Stomach (tissue), 9 donors: ENCODE results near the gene ZNHIT1. TPM values are rescaled to one million over a fixed set of nuclear protein-coding genes. Genes with fewer than 3 reads are reported as not detected.
A peak's percentile ranks its signal among the peaks of the same experiment; 100 is the strongest.

Source experiments
- DNase-seq, 2 donors: peaks; one replicate each; pipeline versions ENCODE4 v3.0.0 to v3.0.0-alpha.2; 2013 to 2019
- H3K27ac ChIP-seq, 5 donors: fragments of 200-600 bp in 4 of 5; sonication (generic) in 4 of 5; one replicate each; pipeline ENCODE4 v1.5.1; 2013 to 2019; ENCODE audit warnings: mild to moderate bottlenecking in 1 of 5, moderate library complexity in 1 of 5
- H3K27me3 ChIP-seq, 3 donors: fragments of 200-600 bp; sonication (generic); one replicate each; pipeline ENCODE4 v1.5.1; 2017 to 2019; ENCODE audit warnings: mixed run types in 1 of 3
- H3K36me3 ChIP-seq, 4 donors: fragments of 200-600 bp; sonication (generic); 1 replicate in 3 of 4; 2 replicates in 1 of 4; pipeline ENCODE4 v1.5.1; 2016 to 2019
- H3K4me1 ChIP-seq, 4 donors: fragments of 200-600 bp; sonication (generic); one replicate each; pipeline ENCODE4 v1.5.1; 2016 to 2019
- H3K4me3 ChIP-seq, 4 donors: fragments of 200-600 bp; sonication (generic) in 3 of 4; one replicate each; pipeline ENCODE4 v1.5.1; 2016 to 2019; ENCODE audit warnings: mild to moderate bottlenecking in 1 of 4
- H3K9me3 ChIP-seq, 4 donors: fragments of 200-600 bp; sonication (generic); one replicate each; pipeline ENCODE4 v1.5.1; 2016 to 2019
- CTCF ChIP-seq, 7 experiments: fragments of 450-650 bp in 4 of 7; fragments of 200-600 bp in 3 of 7; sonication (generic) in 3 of 7; IDR thresholded peaks; one replicate each; pipeline ENCODE4 v1.5.1; 2016 to 2019; ENCODE audit warnings: antibody characterized with exemption in 7 of 7, control low read depth in 2 of 7, mild to moderate bottlenecking in 1 of 7
- EP300 ChIP-seq: sonication (generic); formaldehyde crosslinking; IDR thresholded peaks from one replicate; pipeline ENCODE4 v1.6.1; 2017; ENCODE audit warnings: antibody characterized with exemption
- POLR2A ChIP-seq, 4 donors: fragments of 450-650 bp; IDR thresholded peaks; one replicate each; pipeline ENCODE4 v1.6.1; 2016; ENCODE audit warnings: antibody characterized with exemption in 4 of 4, control low read depth in 2 of 4, mild to moderate bottlenecking in 1 of 4, moderate library complexity in 1 of 4
- POLR2AphosphoS5 ChIP-seq, 3 donors: sonication (generic); formaldehyde crosslinking; IDR thresholded peaks; one replicate each; pipeline ENCODE4 v1.6.1; 2016; ENCODE audit warnings: antibody characterized with exemption in 3 of 3
- WGBS, 5 donors: extraction: QIAGEN DNeasy Blood & Tissue Kit in 3 of 5; methylation state at CpG; one replicate each; pipeline versions ENCODE4 v1.1.5 to v1.1.7; 2013 to 2018; 5-methylcytosine and 5-hydroxymethylcytosine counted together
- intact Hi-C: fragments of 100-400 bp; cut with DNase I; formaldehyde crosslinking; loops from one replicate; pipeline ENCODE4 v1.15.1; 2023; ENCODE audit warnings: low total_unique reads
- polyA plus RNA-seq, 3 donors: library from polyadenylated mRNA; stranded (reverse); fragments of 200-250 nt; gene quantifications; one replicate each; pipeline ENCODE4 v1.2.3, GENCODE V29; 2013
- total RNA-seq, 5 donors: library from RNA; depleted of rRNA; stranded (reverse); fragments of >200 nt; gene quantifications; one replicate each; pipeline versions ENCODE4 v1.1.0 to v1.2.3, GENCODE V29; 2014 to 2016
- donor health status: healthy with polysubstance abuse.
- donor health status: Bipolar disorder and iron deficiency.
- donor health status: healthy.

Gene ZNHIT1
- total and polyA plus RNA-seq, 8 donors, result 22.8 to 170 (median 115) TPM

- peaks cover 59 to 95% (median 94%) of the 10 kb centered on the region in 4 donors for H3K36me3 ChIP-seq
- H3K27me3 ChIP-seq, result no peaks in the 10 kb centered on the region
- no peak overlapping the region for H3K27ac ChIP-seq
- TF ChIP-seq CTCF (IDR thresholded peaks at IDR 0.05) (no peak), EP300 (no peak), POLR2AphosphoS5 (IDR thresholded peaks at IDR 0.05) (no peak), POLR2A (IDR thresholded peaks at IDR 0.05) (no peak)
- H3K4me1 ChIP-seq, result peaks cover 6 to 18% (median 8%) of the 10 kb centered on the region in 4 donors
- DNase-seq, result no peak
- H3K4me3 ChIP-seq, result no peak overlapping the region
- WGBS, 5 donors, result 94 to 98% (median 98%) methylated on average over 3 to 24 of the region's 24 CpGs
- intact Hi-C loops, result no loop called here
- no peaks in the 10 kb centered on the region for H3K9me3 ChIP-seq
Measured at GRCh38 chr7:101211501-101211900, 6.5 kb upstream of the ZNHIT1 start.

GRCh38 chr7:101212014-101212413 is 6.0 kb upstream of the ZNHIT1 start:
- WGBS, 5 donors, result 81 to 98% (median 92%) methylated on average over 6 to 8 of the region's 8 CpGs
- H3K4me1 ChIP-seq, result peaks cover 11 to 23% (median 12%) of the 10 kb centered on the region in 4 donors
- intact Hi-C loops, result no loop called here
- no peaks in the 10 kb centered on the region for H3K27me3 ChIP-seq
- peaks cover 59 to 90% (median 88%) of the 10 kb centered on the region in 4 donors for H3K36me3 ChIP-seq
- no peak for DNase-seq
- H3K27ac ChIP-seq, result no peak overlapping the region
- no peak overlapping the region for H3K4me3 ChIP-seq
- H3K9me3 ChIP-seq, result no peaks in the 10 kb centered on the region
- no peak for TF ChIP-seq EP300

- Histone ChIP-seq H3K36me3 (peaks cover 31 to 48% (median 46%) of the 10 kb centered on the region in 4 donors), H3K9me3 (no peaks in the 10 kb centered on the region), H3K4me1 (peaks cover 29 to 53% (median 42%) of the 10 kb centered on the region in 4 donors), H3K27ac (peak overlapping the region in 4 of 5 donors; percentile 92 to 96 (median 93)), H3K27me3 (no peaks in the 10 kb centered on the region), H3K4me3 (peak overlapping the region; percentile 78 to 98 (median 82))
- WGBS, 5 donors, result 62 to 69% (median 65%) methylated on average over 30 to 31 of the region's 31 CpGs
- TF ChIP-seq POLR2A (IDR thresholded peaks at IDR 0.05), result no peak
- no peak for TF ChIP-seq CTCF (IDR thresholded peaks at IDR 0.05)
- TF ChIP-seq EP300, result no peak
- TF ChIP-seq POLR2AphosphoS5 (IDR thresholded peaks at IDR 0.05), result no peak
- no peak for DNase-seq
- intact Hi-C loops, result no loop called here
Measured at GRCh38 chr7:101216001-101216859, 1.7 kb upstream of the ZNHIT1 start.

GRCh38 chr7:101216860-101217387 is 1.0 kb upstream of the ZNHIT1 start:
- peaks cover 29 to 56% (median 45%) of the 10 kb centered on the region in 4 donors for H3K4me1 ChIP-seq
- peak in 1 of 2 donors; percentile 55 for DNase-seq
- no peaks in the 10 kb centered on the region for H3K9me3 ChIP-seq
- intact Hi-C loops, result no loop called here
- no peak for TF ChIP-seq POLR2AphosphoS5 (IDR thresholded peaks at IDR 0.05)
- TF ChIP-seq EP300, result no peak
- TF ChIP-seq CTCF (IDR thresholded peaks at IDR 0.05), result no peak
- TF ChIP-seq POLR2A (IDR thresholded peaks at IDR 0.05), result no peak
- WGBS, 5 donors, result 0 to 8% (median 1%) methylated on average over 16 to 34 of the region's 34 CpGs
- peak overlapping the region; percentile 78 to 98 (median 82) for H3K4me3 ChIP-seq
- peak overlapping the region; percentile 92 to 96 (median 94) for H3K27ac ChIP-seq
- no peaks in the 10 kb centered on the region for H3K27me3 ChIP-seq
- H3K36me3 ChIP-seq, result peaks cover 24 to 47% (median 44%) of the 10 kb centered on the region in 4 donors
